HepG2 (cell line): ENCODE data around the gene CHID1. TPM values are rescaled to one million over a fixed set of nuclear protein-coding genes. Genes with fewer than 3 reads are reported as not detected.

Experiments
- AKNA ChIP-seq: sonication (generic); formaldehyde crosslinking; IDR thresholded peaks from 2 replicates; pipeline ENCODE4 v1.4.0; 2020; ENCODE audit warnings: missing genetic modification reagents, borderline replicate concordance
- BCL3 ChIP-seq: sonication (generic); formaldehyde crosslinking; IDR thresholded peaks from 2 replicates; pipeline ENCODE4 v1.5.1; 2020; ENCODE audit warnings: mild to moderate bottlenecking, missing genetic modification reagents, moderate library complexity
- EEA1 ChIP-seq: sonication (generic); formaldehyde crosslinking; IDR thresholded peaks from 2 replicates; pipeline ENCODE4 v1.5.1; 2020; ENCODE audit warnings: mild to moderate bottlenecking, missing genetic modification reagents, borderline replicate concordance
- MTA3 ChIP-seq: sonication (generic); formaldehyde crosslinking; IDR thresholded peaks from 2 replicates; pipeline ENCODE4 v1.4.0; 2020; ENCODE audit warnings: missing genetic modification reagents
- NFE2L1 ChIP-seq: sonication (generic); formaldehyde crosslinking; IDR thresholded peaks from 2 replicates; pipeline ENCODE4 v1.4.0; 2020; ENCODE audit warnings: missing genetic modification reagents, mild to moderate bottlenecking, borderline replicate concordance
- PLRG1 ChIP-seq: fragments of 450-650 bp; conservative IDR thresholded peaks from 2 replicates; pipeline ENCODE4 v1.6.1; 2016
- SKI ChIP-seq: fragments of 450-650 bp; IDR thresholded peaks from one replicate; pipeline ENCODE4 v1.6.1; 2018; ENCODE audit warnings: mild to moderate bottlenecking; ENCODE audit not compliant: partially characterized antibody
- ZFY ChIP-seq: sonication (generic); formaldehyde crosslinking; IDR thresholded peaks from 2 replicates; pipeline ENCODE4 v1.4.0; 2020; ENCODE audit warnings: missing genetic modification reagents
- ZNF121 ChIP-seq: sonication (generic); formaldehyde crosslinking; IDR thresholded peaks from 2 replicates; pipeline ENCODE4 v1.5.0; 2020; ENCODE audit warnings: mild to moderate bottlenecking, missing genetic modification reagents
- ZNF224 ChIP-seq: sonication (generic); formaldehyde crosslinking; IDR thresholded peaks from 2 replicates; pipeline ENCODE4 v1.5.0; 2020; ENCODE audit warnings: mild to moderate bottlenecking, missing genetic modification reagents
- ZSCAN25 ChIP-seq: sonication (generic); formaldehyde crosslinking; IDR thresholded peaks from 2 replicates; pipeline ENCODE4 v1.8.0; 2022; ENCODE audit warnings: mild to moderate bottlenecking, missing genetic modification reagents
- polyA plus RNA-seq, 8 experiments: library from polyadenylated mRNA; depleted of rRNA in 3 of 8; stranded (reverse) in 7 of 8; unstranded in 1 of 8; fragments of >200 nt; fragmentation: Illumina TruSeq in 4 of 8; extraction: Trizol in 4 of 8; gene quantifications; 2 replicates each; pipeline versions ENCODE4 v1.2.1 to v1.2.3, GENCODE V29; 2011 to 2016; ENCODE audit warnings: low read depth in 4 of 8, missing spikeins in 1 of 8, mixed read lengths in 1 of 8; ENCODE audit not compliant: insufficient read depth in 1 of 8
- total RNA-seq, 5 experiments: library from RNA; depleted of rRNA; stranded (reverse); fragments of >200 nt; fragmentation: Illumina TruSeq; extraction: Trizol; gene quantifications; 2 replicates each; pipeline ENCODE4 v1.2.3, GENCODE V29; 2016; ENCODE audit warnings: low read depth in 1 of 5
- TF ChIP-seq, protein P1 (sequence below): sonication (generic); formaldehyde crosslinking; IDR thresholded peaks from 2 replicates; pipeline ENCODE4 v1.5.1; 2020; ENCODE audit warnings: mild to moderate bottlenecking, missing genetic modification reagents
- TF ChIP-seq, protein P2 (sequence below): sonication (generic); formaldehyde crosslinking; conservative IDR thresholded peaks from 2 replicates; pipeline ENCODE4 v1.8.1; 2023; ENCODE audit warnings: missing genetic modification reagents

CHID1 gene
- total and polyA plus RNA-seq, 2 of the 13 experiments (the other 11 are each of a cell fraction or from before 2014, with no cell fraction given): 65.1 to 93.6 TPM

- TF ChIP-seq BCL3 (CRISPR knock-in tag) (peak; percentile 88; the same call in 1 of the 2 replicates), ZNF224 (CRISPR knock-in tag) (no peak), ZNF121 (0 out of 2 replicates have a peak, but pooled peaks have one; percentile 27), SKI (peak; percentile 72), AKNA (CRISPR knock-in tag) (no peak), MTA3 (CRISPR knock-in tag) (no peak), PLRG1 (no peak), NFE2L1 (CRISPR knock-in tag) (no peak), ZFY (CRISPR knock-in tag) (peak; percentile 90), ZSCAN25 (peak; percentile 54; the same call in 1 of the 2 replicates), EEA1 (CRISPR knock-in tag) (no peak)
- TF ChIP-seq, protein P1, sequence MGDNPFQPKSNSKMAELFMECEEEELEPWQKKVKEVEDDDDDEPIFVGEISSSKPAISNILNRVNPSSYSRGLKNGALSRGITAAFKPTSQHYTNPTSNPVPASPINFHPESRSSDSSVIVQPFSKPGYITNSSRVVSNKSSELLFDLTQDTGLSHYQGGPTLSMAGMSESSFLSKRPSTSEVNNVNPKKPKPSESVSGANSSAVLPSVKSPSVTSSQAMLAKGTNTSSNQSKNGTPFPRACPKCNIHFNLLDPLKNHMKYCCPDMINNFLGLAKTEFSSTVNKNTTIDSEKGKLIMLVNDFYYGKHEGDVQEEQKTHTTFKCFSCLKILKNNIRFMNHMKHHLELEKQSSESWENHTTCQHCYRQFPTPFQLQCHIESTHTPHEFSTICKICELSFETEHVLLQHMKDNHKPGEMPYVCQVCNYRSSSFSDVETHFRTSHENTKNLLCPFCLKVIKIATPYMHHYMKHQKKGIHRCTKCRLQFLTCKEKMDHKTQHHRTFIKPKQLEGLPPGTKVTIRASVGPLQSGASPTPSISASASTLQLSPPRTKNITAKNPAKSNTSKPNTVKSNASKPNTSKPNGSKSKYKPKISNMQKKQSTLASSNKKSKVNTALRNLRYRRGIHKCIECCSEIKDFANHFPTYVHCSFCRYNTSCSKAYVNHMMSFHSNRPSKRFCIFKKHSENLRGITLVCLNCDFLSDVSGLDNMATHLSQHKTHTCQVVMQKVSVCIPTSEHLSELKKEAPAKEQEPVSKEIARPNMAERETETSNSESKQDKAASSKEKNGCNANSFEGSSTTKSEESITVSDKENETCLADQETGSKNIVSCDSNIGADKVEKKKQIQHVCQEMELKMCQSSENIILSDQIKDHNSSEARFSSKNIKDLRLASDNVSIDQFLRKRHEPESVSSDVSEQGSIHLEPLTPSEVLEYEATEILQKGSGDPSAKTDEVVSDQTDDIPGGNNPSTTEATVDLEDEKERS (CRISPR knock-in tag): no peak
- TF ChIP-seq, protein P2, sequence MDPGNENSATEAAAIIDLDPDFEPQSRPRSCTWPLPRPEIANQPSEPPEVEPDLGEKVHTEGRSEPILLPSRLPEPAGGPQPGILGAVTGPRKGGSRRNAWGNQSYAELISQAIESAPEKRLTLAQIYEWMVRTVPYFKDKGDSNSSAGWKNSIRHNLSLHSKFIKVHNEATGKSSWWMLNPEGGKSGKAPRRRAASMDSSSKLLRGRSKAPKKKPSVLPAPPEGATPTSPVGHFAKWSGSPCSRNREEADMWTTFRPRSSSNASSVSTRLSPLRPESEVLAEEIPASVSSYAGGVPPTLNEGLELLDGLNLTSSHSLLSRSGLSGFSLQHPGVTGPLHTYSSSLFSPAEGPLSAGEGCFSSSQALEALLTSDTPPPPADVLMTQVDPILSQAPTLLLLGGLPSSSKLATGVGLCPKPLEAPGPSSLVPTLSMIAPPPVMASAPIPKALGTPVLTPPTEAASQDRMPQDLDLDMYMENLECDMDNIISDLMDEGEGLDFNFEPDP (CRISPR knock-in tag): no peak
Observed at GRCh38 chr11:842370-843002, 68.1 kb downstream of the CHID1 start, which contains the start of the genes POLR2L and TSPAN4 (continued).
